Measurements from ENCODE around the gene DNAJC18. TPM values are rescaled to one million over a fixed set of nuclear protein-coding genes. Genes with fewer than 3 reads are reported as not detected.
A peak's percentile ranks its signal among the peaks of the same experiment; 100 is the strongest.

Gene DNAJC18
- total RNA-seq, 4 donors from 2014 or later, result 9.2 to 11.4 (median 10.7) TPM

GRCh38 chr5:139381837-139382761, 57.2 kb downstream of the DNAJC18 start:
- DNase-seq (ENCODE audit: low spot score in 2 of 2), result no peak
- TF ChIP-seq EP300 (IDR thresholded peaks at IDR 0.05) (no peak), POLR2A (IDR thresholded peaks at IDR 0.05) (no peak)
- TF ChIP-seq, protein P1, sequence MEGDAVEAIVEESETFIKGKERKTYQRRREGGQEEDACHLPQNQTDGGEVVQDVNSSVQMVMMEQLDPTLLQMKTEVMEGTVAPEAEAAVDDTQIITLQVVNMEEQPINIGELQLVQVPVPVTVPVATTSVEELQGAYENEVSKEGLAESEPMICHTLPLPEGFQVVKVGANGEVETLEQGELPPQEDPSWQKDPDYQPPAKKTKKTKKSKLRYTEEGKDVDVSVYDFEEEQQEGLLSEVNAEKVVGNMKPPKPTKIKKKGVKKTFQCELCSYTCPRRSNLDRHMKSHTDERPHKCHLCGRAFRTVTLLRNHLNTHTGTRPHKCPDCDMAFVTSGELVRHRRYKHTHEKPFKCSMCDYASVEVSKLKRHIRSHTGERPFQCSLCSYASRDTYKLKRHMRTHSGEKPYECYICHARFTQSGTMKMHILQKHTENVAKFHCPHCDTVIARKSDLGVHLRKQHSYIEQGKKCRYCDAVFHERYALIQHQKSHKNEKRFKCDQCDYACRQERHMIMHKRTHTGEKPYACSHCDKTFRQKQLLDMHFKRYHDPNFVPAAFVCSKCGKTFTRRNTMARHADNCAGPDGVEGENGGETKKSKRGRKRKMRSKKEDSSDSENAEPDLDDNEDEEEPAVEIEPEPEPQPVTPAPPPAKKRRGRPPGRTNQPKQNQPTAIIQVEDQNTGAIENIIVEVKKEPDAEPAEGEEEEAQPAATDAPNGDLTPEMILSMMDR (IDR thresholded peaks at IDR 0.05), result no peak
- Histone ChIP-seq H3K27me3 (no peaks in the 10 kb centered on the region), H3K27ac (peak overlapping the region in 1 of 4 donors; percentile 32), H3K4me3 (no peak overlapping the region), H3K36me3 (peaks cover 0 to 12% (median 0%) of the 10 kb centered on the region in 3 donors), H3K4me1 (peaks cover 0 to 15% (median 5%) of the 10 kb centered on the region in 4 donors), H3K9me3 (no peaks in the 10 kb centered on the region)
- WGBS, 2 donors, result 85 to 87% methylated on average over 25 to 28 of the region's 28 CpGs

DNA sequence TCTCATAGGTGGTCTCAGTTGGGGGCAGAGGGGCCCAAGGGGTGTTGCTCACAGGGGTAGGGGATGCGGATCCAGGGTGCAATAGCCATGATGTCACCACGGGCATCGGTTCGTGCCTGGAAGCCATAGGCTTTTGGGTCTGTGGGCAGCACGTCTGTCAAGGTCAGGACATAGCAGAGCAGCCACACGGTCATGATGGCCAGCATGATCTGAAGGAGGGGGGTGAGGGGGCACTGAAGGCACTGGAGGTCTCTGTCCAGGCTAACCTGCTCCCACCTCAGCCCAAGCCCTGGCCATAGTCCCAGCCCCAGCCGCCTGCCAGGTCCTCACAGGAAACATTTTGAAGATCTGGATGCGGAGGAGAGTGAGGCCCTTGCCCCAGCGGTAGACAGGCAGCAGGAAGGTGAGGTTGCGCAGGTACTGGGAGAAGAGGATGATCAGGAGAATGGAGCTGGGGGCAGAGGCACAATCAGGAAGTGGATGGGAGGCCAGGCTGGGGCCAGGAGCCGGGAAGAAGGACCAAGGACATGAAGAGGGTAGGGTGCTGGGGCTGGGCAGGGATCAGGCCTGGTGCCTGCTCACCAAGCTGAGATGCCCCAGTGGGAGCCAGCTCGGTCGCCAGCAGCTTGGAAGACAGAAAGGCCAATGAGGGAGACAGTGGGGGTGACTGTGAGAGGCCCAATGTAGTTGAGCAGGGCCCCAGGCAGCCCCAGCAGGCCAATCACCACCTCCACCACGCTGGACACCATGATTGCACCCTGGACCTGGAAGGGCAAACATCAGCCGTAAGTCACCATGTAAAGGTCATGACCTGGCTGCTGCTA, 59.5 kb downstream of the DNAJC18 start:
- Histone ChIP-seq H3K4me3 (no peak overlapping the region), H3K9me3 (no peaks in the 10 kb centered on the region), H3K27ac (no peak overlapping the region), H3K36me3 (peaks cover 0 to 22% (median 0%) of the 10 kb centered on the region in 3 donors), H3K27me3 (no peaks in the 10 kb centered on the region), H3K4me1 (peaks cover 0 to 13% (median 4%) of the 10 kb centered on the region in 4 donors)
- 81 to 83% methylated on average over 9 to 15 of the region's 15 CpGs for WGBS, 2 donors
- no peak for DNase-seq (ENCODE audit: low spot score in 2 of 2)
- TF ChIP-seq EP300 (IDR thresholded peaks at IDR 0.05) (no peak), POLR2A (IDR thresholded peaks at IDR 0.05) (no peak)
- TF ChIP-seq, protein P1 (IDR thresholded peaks at IDR 0.05), result no peak

- H3K27ac ChIP-seq, result no peak overlapping the region
- H3K4me1 ChIP-seq, result peaks cover 0 to 5% (median 0%) of the 10 kb centered on the region in 4 donors
- no peaks in the 10 kb centered on the region for H3K9me3 ChIP-seq
- TF ChIP-seq, protein P1 (IDR thresholded peaks at IDR 0.05), result no peak
- TF ChIP-seq EP300 (IDR thresholded peaks at IDR 0.05), result no peak
- no peak for TF ChIP-seq POLR2A (IDR thresholded peaks at IDR 0.05)
- peaks cover 0 to 31% (median 0%) of the 10 kb centered on the region in 3 donors for H3K36me3 ChIP-seq
- no peak overlapping the region for H3K4me3 ChIP-seq
- H3K27me3 ChIP-seq, result no peaks in the 10 kb centered on the region
- WGBS, 2 donors, result 83 to 91% methylated on average over 13 of the region's 13 CpGs
- DNase-seq (ENCODE audit: low spot score in 2 of 2), result no peak
Observed at GRCh38 chr5:139378941-139379361, 60.4 kb downstream of the DNAJC18 start.

DNA sequence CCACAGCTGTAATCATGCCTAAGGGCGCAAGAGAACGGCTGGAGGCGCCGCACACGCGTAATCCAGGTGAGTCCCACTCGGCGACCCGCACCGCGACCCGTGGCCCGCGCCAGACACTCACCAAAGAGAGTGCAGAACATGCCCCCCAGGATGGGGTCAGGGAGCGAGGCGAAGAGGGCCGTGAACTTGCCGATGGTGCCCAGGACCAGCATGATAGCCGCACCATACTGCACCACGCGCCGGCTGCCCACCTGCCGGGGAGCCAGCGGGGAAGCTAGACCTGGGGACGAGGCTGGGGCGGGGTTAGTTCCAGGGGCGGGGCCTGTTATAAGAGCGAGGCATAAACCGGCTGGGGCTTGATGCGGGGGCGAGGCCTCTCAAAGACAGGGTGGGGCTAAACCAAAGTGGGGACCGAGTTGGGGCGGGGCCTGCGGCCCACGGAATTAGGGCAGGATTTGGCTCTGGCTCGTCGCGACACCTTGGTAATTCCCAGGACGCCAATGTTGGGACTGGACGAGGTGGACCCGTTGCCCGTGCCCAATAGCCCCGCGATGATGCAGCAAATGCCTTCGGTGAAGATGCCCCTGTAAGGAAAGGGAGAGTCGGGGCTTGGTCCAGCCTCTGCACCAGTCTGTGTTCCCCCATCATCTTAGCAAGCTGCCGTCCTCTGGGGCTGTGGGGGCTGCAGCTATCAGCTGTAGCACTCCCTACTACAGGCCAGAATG, 61.1 kb downstream of the DNAJC18 start:
- Histone ChIP-seq H3K4me3 (no peak overlapping the region), H3K27me3 (no peaks in the 10 kb centered on the region), H3K27ac (no peak overlapping the region), H3K9me3 (no peaks in the 10 kb centered on the region), H3K4me1 (peaks cover 0 to 11% (median 0%) of the 10 kb centered on the region in 4 donors), H3K36me3 (peaks cover 0 to 38% (median 0%) of the 10 kb centered on the region in 3 donors)
- TF ChIP-seq EP300 (IDR thresholded peaks at IDR 0.05), result no peak
- TF ChIP-seq, protein P1 (IDR thresholded peaks at IDR 0.05), result no peak
- TF ChIP-seq POLR2A (IDR thresholded peaks at IDR 0.05), result no peak
- DNase-seq (ENCODE audit: low spot score in 2 of 2), result no peak
- WGBS, 2 donors, result 63 to 71% methylated on average over 46 to 47 of the region's 47 CpGs

Measured in tibial nerve (tissue), 4 donors.